Left renal pelvis (tissue), 4 donors: Measurements from ENCODE around the gene MLLT10. TPM values are rescaled to one million over a fixed set of nuclear protein-coding genes. Genes with fewer than 3 reads are reported as not detected.
"Not testable (repeated sequence)": the region's sequence is repeated elsewhere in the genome, so short reads cannot be mapped to it uniquely, and the experiment has no call there.

Experiments used
- DNase-seq, 4 donors: peaks; one replicate each; pipeline ENCODE4 v3.0.0-alpha.2; 2013; ENCODE audit warnings: low read depth in 4 of 4, low spot score in 3 of 4
- polyA plus RNA-seq, 4 donors: library from polyadenylated mRNA; unstranded; fragments of 120-200 nt; gene quantifications; one replicate each; pipeline ENCODE4 v1.2.1, GENCODE V29; 2013; ENCODE audit not compliant: insufficient read length in 4 of 4

Gene MLLT10
- polyA plus RNA-seq, 4 donors = 37.7 to 45.8 (median 45.2) TPM

- peak in 2 of 4 donors; percentile 76 to 83 for DNase-seq
These were observed 7.7 kb upstream of the MLLT10 start for GRCh38 chr10:21526188-21526859.

DNA sequence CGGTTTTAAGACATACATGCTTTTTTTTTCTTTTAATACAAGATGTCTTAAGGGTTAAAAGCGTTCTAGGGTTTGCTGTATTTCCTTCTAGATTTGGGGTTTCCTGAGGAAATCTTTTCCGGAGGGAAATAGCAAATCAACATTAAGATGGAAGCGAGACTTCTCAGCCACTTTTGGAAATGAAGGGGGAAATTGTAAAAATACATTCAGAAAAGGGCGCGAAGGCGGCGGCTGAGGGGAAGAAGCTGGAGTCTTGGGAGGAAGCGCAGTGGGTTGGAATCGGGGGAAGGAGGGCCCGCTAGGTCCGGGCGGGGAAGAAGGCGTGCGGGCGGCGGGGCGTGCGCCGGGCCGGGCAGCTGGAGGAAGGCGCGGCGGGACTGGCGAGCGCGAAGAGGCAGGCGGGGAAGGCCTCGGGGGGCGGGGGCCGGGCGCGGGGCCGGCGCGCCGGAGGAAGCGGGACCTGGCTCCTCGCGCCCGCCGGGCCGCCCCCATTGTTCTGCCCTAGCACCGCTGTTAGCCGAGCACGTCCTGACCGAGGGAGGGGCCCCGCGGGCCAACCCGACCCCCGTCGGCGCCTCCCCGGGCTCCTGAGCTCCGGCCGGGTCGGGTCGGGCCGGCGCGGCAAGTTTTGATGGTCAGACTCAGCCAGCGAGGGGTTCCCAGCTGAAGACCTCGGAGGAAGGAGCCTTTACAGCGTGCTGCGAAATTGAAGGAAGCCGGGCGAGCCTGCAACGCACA is 7.0 kb upstream of the MLLT10 start:
- peak in 1 of 4 donors; percentile 48 for DNase-seq

GRCh38 chr10:21527598-21528235 is 6.3 kb upstream of the MLLT10 start:
- peak in 1 of 4 donors; percentile 46 for DNase-seq

DNA sequence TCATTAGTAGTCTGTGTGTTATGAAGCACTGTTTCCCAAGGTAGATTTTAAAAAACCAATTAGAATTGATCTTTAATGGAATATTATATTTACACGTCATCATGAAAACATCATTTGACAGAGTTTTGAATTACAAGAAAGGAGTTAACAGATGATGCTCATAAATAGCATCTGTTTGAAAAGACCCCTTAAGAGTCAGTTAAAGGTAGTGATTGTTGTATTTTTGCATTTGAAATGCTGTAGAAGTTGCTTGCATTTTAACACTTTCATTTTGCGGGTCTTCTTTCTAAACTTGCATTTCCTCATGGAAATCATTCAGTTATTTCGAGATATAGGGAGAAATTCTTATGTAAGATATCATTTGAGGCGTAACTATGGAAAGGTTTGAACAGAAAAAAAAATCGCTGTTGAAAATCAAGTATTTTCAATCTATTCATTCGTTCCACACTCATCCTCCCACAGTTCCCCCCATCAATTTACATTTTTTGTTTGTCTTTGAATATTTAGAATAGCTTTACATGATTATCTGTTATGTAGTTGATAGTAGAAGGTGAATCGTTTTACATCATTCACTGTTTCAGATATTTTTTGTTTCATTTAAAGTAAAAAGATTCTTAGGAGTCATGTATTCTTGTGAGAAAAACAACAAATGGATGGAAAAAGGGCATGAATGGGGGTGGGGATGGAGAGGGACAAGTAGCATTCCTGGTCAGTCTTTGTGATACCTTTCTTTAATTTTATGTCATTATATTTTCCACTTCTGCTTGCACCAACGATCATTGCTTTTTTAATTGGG is 5.6 kb upstream of the MLLT10 start:
- peak in 1 of 4 donors; percentile 44 for DNase-seq

DNA sequence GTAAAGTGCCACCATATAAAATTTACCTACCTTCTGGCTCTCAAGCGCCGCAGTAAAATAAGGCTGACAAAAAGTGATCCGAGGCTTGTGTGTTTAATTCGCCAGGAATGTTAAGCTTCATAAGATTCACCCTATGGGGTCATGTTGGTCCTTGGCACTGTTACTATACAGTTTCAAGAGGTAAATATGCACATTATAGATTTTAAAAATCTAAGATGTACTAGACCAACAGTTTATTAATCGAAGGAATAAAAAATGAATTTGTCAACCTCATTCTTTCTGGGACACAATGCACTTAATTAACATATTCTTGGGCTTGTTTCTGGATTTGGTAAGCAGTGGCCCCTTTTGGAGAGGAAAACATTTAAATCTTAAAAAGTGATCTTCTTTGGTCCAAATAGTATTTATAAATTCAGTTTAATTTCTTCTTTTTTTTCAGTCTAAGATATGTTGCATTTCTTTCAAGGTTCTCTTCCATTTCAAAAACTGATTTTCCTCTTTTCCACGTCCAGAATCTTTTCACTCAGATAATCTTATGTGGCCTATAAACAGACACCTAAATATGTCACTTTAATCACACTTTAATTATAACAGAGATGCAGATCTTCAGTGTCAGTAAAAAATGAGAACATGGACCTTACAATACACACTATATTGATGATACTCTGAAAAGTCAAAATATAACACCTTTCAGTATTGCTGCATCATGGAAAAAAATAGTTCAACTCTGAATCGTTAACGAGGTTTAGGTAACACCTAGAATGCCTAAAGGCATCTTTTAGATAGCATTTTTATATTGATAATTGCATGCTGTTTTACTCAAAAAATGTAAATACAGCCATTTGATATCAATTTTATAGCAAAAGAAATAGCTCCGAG is 4.8 kb upstream of the MLLT10 start:
- DNase-seq = peak in 1 of 4 donors; percentile 39

DNA sequence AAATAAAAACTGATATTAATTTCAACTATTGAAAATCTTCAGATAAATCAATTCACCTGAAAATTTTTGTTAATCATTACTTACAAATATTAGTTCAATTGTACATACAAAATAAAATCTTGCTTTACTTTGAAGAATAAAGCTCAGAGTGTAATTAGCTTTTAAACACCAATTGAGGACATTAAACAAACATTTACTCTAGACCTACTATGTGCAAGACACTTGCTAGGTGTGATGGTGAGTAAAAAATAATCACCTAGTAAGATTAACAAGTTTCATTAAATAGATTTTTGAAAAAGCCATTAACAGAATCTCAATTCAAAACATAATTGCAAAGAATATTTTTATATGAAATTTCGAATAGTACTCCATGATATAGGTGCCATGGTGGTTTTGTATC is 3.9 kb upstream of the MLLT10 start:
- DNase-seq = no peak

DNA sequence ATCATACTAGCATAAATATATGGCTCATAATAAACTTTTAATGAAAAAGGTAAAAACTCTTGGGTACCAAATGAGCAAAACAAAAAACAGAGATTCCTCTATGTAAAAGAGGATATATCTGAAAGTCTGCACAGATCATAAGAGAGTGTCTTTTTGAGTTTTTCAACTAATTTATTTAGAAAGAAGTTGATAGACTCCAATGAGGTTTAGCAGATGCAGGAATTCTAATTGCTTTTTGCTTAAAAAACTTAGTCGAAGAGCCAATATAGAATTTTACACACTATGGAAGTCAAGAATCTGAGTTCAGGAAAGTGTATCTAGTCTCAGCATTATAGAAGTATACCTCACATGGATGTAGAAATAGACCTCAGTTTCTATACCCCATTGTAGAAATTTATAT is 3.4 kb upstream of the MLLT10 start:
- no peak for DNase-seq

DNA sequence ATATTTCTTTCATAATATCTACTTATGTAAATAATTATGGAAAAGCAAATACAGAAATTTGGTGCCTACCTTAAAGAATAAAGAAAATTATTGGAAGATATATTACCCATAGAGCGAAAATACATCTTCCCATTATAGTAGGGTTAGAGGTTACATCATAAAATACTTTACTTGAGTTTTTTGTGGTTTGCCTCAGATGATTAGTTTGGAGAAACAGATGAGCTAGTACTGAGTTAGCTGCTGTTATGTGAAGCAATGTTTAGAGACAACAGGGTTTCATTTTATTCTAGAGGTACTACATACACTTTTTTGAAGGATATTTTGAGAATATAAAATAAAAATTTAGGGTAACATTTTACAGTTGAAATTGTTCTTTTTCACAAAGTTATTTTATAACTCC is 2.9 kb upstream of the MLLT10 start:
- DNase-seq = no peak

DNA sequence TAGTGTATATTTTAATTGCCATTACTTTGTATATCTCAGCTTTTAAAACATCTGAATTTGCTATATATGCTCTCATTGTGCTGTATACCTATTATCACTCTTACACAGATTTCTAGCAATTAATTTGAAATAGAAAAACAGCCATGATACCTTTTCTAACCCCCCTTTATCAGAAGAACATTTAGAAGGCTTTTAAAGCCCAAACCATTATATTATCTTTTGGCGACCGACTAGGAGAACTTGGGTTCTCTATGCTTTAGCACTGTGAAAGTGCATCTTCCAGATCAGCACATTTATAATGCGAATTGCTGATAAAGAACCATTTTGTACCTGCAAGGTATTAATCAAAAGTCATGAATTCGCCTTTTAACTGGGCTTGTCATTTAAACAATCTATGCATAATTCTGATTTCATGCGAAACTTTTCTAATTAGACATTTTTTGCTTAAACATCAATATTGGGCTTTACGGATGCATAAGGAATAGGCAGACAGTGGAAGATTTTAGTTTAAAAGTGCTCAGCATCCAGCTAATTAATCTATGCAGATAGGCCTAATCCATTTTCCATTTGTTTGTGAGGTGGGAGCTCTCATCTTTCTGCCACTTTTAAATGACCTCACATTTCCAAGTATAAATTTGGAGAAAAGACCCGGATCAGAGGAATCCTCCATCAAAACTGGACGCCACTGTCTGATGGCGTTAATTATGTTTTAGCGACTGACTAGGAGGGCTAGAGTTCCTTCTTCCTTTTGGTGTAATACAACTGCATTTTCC is 1.2 kb upstream of the MLLT10 start:
- DNase-seq = peak in 1 of 4 donors; percentile 27

GRCh38 chr10:21534280-21534586 is 201 bp downstream of the MLLT10 start:
- no peak for DNase-seq

DNA sequence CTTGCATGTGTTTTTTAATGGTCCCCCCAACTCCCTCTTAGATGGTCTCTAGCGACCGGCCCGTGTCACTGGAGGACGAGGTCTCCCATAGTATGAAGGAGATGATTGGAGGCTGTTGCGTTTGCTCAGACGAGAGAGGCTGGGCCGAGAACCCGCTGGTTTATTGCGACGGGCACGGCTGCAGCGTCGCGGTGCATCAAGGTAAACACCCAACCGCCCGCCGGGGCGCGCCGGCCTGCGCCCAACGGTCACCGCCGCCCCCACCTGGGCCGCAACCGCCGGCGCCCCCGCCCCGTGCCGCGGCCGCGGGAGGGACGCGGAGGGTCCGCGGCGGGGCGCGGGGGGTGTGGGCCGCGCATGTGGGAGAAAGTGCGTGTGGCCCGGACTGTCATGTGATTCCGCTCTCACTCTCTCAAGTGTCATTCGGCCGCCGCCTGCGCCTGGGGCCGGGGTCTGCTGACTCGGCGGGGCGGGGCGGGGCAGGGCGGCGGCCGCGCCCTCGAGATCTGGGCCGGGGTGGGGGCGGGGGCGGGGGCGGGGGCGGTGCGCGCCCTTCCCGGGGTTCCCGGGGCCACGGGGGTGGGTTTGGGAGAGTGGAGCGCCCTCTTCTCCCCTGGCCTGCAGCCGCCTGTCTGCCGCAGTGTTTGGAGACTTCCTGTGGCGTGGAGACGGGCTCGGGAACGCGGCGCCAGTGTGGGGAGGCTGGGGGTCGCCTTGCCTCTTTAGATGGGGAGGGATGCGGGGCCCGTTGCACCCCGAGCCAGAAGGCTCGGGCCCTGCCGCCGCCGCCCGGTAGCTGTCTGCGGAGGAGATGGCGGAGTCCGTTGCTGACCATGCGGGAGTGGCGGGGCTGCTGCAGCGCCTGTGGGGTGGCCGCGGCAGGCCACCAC is 817 bp downstream of the MLLT10 start:
- DNase-seq = peak in 1 of 4 donors; percentile 46

- peak in 1 of 4 donors; percentile 25 for DNase-seq
These were observed 1.5 kb downstream of the MLLT10 start for GRCh38 chr10:21535494-21535965.

DNA sequence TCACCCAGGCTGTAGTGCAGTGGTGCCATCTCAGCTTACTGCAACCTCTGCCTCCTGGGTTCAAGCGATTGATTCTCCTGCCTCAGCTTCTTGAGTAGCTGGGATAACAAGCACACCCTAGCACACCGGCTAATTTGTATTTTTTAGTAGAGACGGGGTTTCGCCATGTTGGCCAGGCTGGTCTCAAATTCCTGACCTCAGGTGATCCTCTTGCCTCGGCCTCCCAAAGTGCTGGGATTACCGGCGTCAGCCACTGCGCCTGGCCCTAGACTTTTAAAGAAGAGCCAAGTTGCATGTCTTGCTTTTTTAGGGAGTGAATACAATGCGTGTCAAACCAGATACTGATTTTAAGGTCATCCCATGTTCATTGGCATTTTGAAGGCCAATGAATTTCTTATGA is 1.9 kb downstream of the MLLT10 start:
- DNase-seq = not testable (repeated sequence)

- no peak for DNase-seq
These were observed 2.8 kb downstream of the MLLT10 start for GRCh38 chr10:21536874-21537273.

GRCh38 chr10:21540701-21541100 is 6.7 kb downstream of the MLLT10 start:
- DNase-seq = not testable (repeated sequence)

DNA sequence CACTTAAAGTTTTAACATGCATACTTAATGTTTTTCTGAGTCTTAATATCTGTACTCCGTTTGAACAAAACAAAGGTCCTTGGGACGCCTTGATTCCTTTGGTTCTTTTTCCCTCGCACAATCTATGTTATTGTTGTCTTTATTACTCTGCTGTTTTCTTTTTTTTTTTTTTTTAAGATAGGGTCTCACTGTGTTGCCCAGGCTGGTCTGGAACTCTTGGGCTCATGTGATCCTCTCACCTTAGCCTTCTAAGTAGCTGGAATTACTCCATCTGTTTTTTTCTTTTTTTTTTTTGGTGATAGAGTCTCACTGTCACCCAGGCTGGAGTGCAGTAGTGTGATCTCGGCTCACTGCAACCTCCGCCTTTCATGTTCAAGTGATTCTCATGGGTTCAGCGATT is 13.2 kb downstream of the MLLT10 start:
- DNase-seq = no peak

DNA sequence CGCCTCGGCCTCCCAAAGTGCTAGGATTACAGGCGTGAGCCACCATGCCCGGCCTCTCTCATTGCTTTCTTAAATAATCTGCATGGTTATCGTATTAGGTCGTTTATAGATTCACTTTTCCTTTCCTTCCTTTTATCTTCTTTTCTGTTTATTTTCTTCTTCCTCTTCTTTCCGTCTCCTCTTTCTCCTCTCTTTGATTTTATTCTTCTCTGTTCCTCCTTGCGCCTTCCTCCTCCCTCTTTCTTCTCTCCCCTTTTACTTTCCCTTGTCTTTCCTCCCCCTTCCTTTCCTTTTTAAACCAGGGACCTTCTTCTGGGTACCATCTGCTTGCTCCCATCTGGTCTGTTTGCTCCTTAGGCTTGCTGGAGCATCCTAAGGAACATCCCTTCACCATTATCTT is 18.6 kb downstream of the MLLT10 start:
- DNase-seq = no peak

- DNase-seq = no peak
These were observed 22.5 kb downstream of the MLLT10 start for GRCh38 chr10:21556527-21556926.
